H1 (cell line): ENCODE measurements around the gene SLC25A39. TPM values are rescaled to one million over a fixed set of nuclear protein-coding genes. Genes with fewer than 3 reads are reported as not detected.

Experiments used
- CTCF ChIA-PET: fragments of 300-600 bp; sonication (Branson Sonifier 250); formaldehyde crosslinking; loops from one replicate; lab custom pipeline; 2021; ENCODE audit not compliant: partially characterized antibody; lab: Charles Lee
- POLR2A ChIA-PET: fragments of 300-600 bp; sonication (Branson Sonifier 250); formaldehyde crosslinking; loops from one replicate; lab custom pipeline; 2021; ENCODE audit warnings: inconsistent platforms; ENCODE audit not compliant: partially characterized antibody; lab: Charles Lee
- DNase-seq, 2 experiments: peaks; one replicate each; pipeline versions ENCODE4 v3.0.0 to v3.0.0-alpha.2; 2010 to 2022; ENCODE audit warnings: low spot score in 2 of 2, low read depth in 1 of 2, mixed read lengths in 1 of 2
- FAIRE-seq: peaks from 2 replicates; lab custom pipeline; 2011; peaks lifted over from hg19 to GRCh38; lab: Jason Lieb, UNC
- H2AFZ ChIP-seq: 2 replicates; pipeline ENCODE4 v1.8.1; 2012; ENCODE audit warnings: low read length, inconsistent platforms
- H2AK5ac ChIP-seq: 2 replicates; pipeline ENCODE4 v1.6.1; 2013; ENCODE audit warnings: low read depth, low read length
- H2BK120ac ChIP-seq: replicated peaks from 2 replicates; pipeline ENCODE3; 2013; ENCODE audit warnings: low read depth, low read length, inconsistent platforms
- H2BK12ac ChIP-seq: 2 replicates; pipeline ENCODE4 v1.6.1; 2013; ENCODE audit warnings: low read depth, low read length
- H2BK15ac ChIP-seq: 2 replicates; pipeline ENCODE4 v1.6.1; 2013; ENCODE audit warnings: low read length
- H2BK20ac ChIP-seq: 2 replicates; pipeline ENCODE4 v1.6.1; 2013; ENCODE audit warnings: low read length
- H2BK5ac ChIP-seq: 2 replicates; pipeline ENCODE4 v1.6.1; 2013; ENCODE audit warnings: low read depth, low read length
- H3K14ac ChIP-seq: 2 replicates; pipeline ENCODE4 v1.6.1; 2013; ENCODE audit warnings: inconsistent platforms; ENCODE audit not compliant: insufficient read length
- H3K18ac ChIP-seq: 2 replicates; pipeline ENCODE4 v1.6.1; 2013; ENCODE audit warnings: low read length; ENCODE audit errors: extremely low read depth
- H3K23ac ChIP-seq: 2 replicates; pipeline ENCODE4 v1.6.1; 2013; ENCODE audit warnings: inconsistent platforms; ENCODE audit not compliant: insufficient read length
- H3K23me2 ChIP-seq: 2 replicates; pipeline ENCODE4 v1.6.1; 2013; ENCODE audit warnings: low read depth, low read length
- H3K27ac ChIP-seq: 2 replicates; pipeline ENCODE4 v1.6.1; 2011; ENCODE audit warnings: low read depth, low read length, inconsistent platforms
- H3K27me3 ChIP-seq, 4 experiments: replicated peaks in 1 of 4; 1 replicate in 1 of 4; 2 replicates in 3 of 4; pipeline versions ENCODE4 v1.6.1 to v1.8.1; 2011 to 2013; ENCODE audit warnings: low read length in 3 of 4, mild to moderate bottlenecking in 3 of 4, inconsistent platforms in 2 of 4, mixed read lengths in 2 of 4, moderate library complexity in 1 of 4; ENCODE audit not compliant: control insufficient read depth in 3 of 4, insufficient read depth in 3 of 4; ENCODE audit errors: extremely low read depth in 1 of 4
- H3K36me3 ChIP-seq, 4 experiments: 2 replicates each; pipeline versions ENCODE4 v1.6.1 to v1.8.1; 2011 to 2013; ENCODE audit warnings: mild to moderate bottlenecking in 4 of 4, low read length in 3 of 4, moderate library complexity in 2 of 4, control low read depth in 1 of 4, inconsistent platforms in 1 of 4; ENCODE audit not compliant: insufficient read depth in 4 of 4, control insufficient read depth in 2 of 4
- H3K4ac ChIP-seq: replicated peaks from 2 replicates; pipeline ENCODE3; 2013; ENCODE audit warnings: low read length, low read depth, mixed read lengths, inconsistent platforms; ENCODE audit not compliant: insufficient read length
- H3K4me1 ChIP-seq, 4 experiments: replicated peaks in 1 of 4; 1 replicate in 1 of 4; 2 replicates in 3 of 4; pipeline versions ENCODE4 v1.6.1 to v1.8.1; 2011 to 2013; ENCODE audit warnings: low read length in 3 of 4, inconsistent platforms in 2 of 4, mixed read lengths in 1 of 4; ENCODE audit not compliant: insufficient read depth in 4 of 4, control insufficient read depth in 3 of 4
- H3K4me2 ChIP-seq, 2 experiments: 2 replicates each; pipeline versions ENCODE4 v1.6.1 to v1.8.1; 2011 to 2013; ENCODE audit warnings: low read depth in 2 of 2, low read length in 2 of 2, control low read depth in 1 of 2, inconsistent platforms in 1 of 2, mild to moderate bottlenecking in 1 of 2; ENCODE audit not compliant: insufficient read depth in 1 of 2
- H3K4me3 ChIP-seq, 4 experiments: fragments of 200-600, 300-600 bp in 1 of 4; sonication (generic), shearing (Covaris generic), sonication (Bioruptor Twin) in 1 of 4; 2 replicates each; pipeline versions ENCODE4 v1.5.1 to v1.8.1; 2011 to 2016; ENCODE audit warnings: low read length in 4 of 4, low read depth in 3 of 4, control low read depth in 2 of 4, inconsistent platforms in 2 of 4, mild to moderate bottlenecking in 2 of 4, mixed read lengths in 1 of 4, moderate library complexity in 1 of 4; ENCODE audit not compliant: insufficient read depth in 2 of 4; ENCODE audit errors: extremely low read depth in 1 of 4
- H3K56ac ChIP-seq: replicated peaks from 2 replicates; pipeline ENCODE3; 2013; ENCODE audit warnings: low read depth, mild to moderate bottlenecking, mixed read lengths, low read length, inconsistent platforms; ENCODE audit not compliant: insufficient read length
- H3K79me1 ChIP-seq: 2 replicates; pipeline ENCODE4 v1.6.1; 2013; ENCODE audit warnings: low read depth, low read length, control low read depth
- H3K79me2 ChIP-seq, 2 experiments: 2 replicates each; pipeline versions ENCODE4 v1.6.1 to v1.8.1; 2012 to 2013; ENCODE audit warnings: low read length in 2 of 2, mild to moderate bottlenecking in 2 of 2, inconsistent platforms in 1 of 2; ENCODE audit not compliant: insufficient read depth in 2 of 2, control insufficient read depth in 1 of 2
- H3K9ac ChIP-seq, 4 experiments: replicated peaks in 1 of 4; 1 replicate in 1 of 4; 2 replicates in 3 of 4; pipeline versions ENCODE4 v1.6.1 to v1.8.1; 2011 to 2013; ENCODE audit warnings: low read depth in 3 of 4, low read length in 3 of 4, control low read depth in 2 of 4, mild to moderate bottlenecking in 2 of 4, moderate library complexity in 2 of 4, inconsistent platforms in 1 of 4; ENCODE audit errors: extremely low read depth in 1 of 4
- H3K9me3 ChIP-seq, 2 experiments: 2 replicates each; pipeline versions ENCODE4 v1.6.1 to v1.8.1; 2012 to 2013; ENCODE audit warnings: mild to moderate bottlenecking in 2 of 2, moderate library complexity in 2 of 2, control low read depth in 1 of 2, inconsistent platforms in 1 of 2, low read depth in 1 of 2, low read length in 1 of 2, mixed read lengths in 1 of 2; ENCODE audit not compliant: insufficient read depth in 2 of 2
- H4K20me1 ChIP-seq, 2 experiments: replicated peaks in 1 of 2; 2 replicates each; pipeline versions ENCODE3 to v1.8.1; 2011 to 2013; ENCODE audit warnings: inconsistent platforms in 2 of 2, low read length in 2 of 2, mild to moderate bottlenecking in 1 of 2; ENCODE audit not compliant: insufficient read depth in 2 of 2, control insufficient read depth in 1 of 2
- H4K5ac ChIP-seq: 2 replicates; pipeline ENCODE4 v1.6.1; 2013; ENCODE audit warnings: low read length, low read depth, mixed read lengths, inconsistent platforms; ENCODE audit not compliant: insufficient read length
- H4K8ac ChIP-seq: 2 replicates; pipeline ENCODE4 v1.8.0; 2013; ENCODE audit warnings: mild to moderate bottlenecking, moderate library complexity, low read length, inconsistent platforms; ENCODE audit not compliant: insufficient read depth; ENCODE audit errors: extremely low read depth
- H4K91ac ChIP-seq: replicated peaks from 2 replicates; pipeline ENCODE3; 2013; ENCODE audit warnings: low read length, mixed read lengths, inconsistent platforms; ENCODE audit not compliant: insufficient read length
- BACH1 ChIP-seq: IDR thresholded peaks from 2 replicates; pipeline ENCODE4 v1.6.1; 2012; ENCODE audit warnings: low read length, improper control_type of control experiment
- BCL11A ChIP-seq, 2 experiments: IDR thresholded peaks; one replicate each; pipeline ENCODE4 v1.6.1; 2011; ENCODE audit warnings: low read depth in 2 of 2, low read length in 2 of 2, mild to moderate bottlenecking in 2 of 2
- EGR1 ChIP-seq: IDR thresholded peaks from 2 replicates; pipeline ENCODE4 v1.6.1; 2011; ENCODE audit warnings: low read depth, low read length, borderline replicate concordance
- JUN ChIP-seq: IDR thresholded peaks from 2 replicates; pipeline ENCODE4 v1.6.1; 2011; ENCODE audit warnings: low read depth, mild to moderate bottlenecking, improper control_type of control experiment, low read length
- KDM4A ChIP-seq: IDR thresholded peaks from one replicate; pipeline ENCODE4 v1.7.1; 2012; ENCODE audit warnings: low read depth, mild to moderate bottlenecking, moderate library complexity, low read length, inconsistent platforms; ENCODE audit not compliant: severe bottlenecking
- RBBP5 ChIP-seq: IDR thresholded peaks from 2 replicates; pipeline ENCODE4 v1.7.1; 2012; ENCODE audit warnings: low read depth, mild to moderate bottlenecking, inconsistent platforms, low read length, moderate library complexity, borderline replicate concordance
- RFX5 ChIP-seq: IDR thresholded peaks from 2 replicates; pipeline ENCODE4 v1.6.1; 2011; ENCODE audit warnings: low read depth, low read length, improper control_type of control experiment, borderline replicate concordance
- SAP30 ChIP-seq: fragments of 300-600 bp; sonication (generic); IDR thresholded peaks from 2 replicates; pipeline ENCODE4 v1.7.1; 2012; ENCODE audit warnings: low read length, moderate library complexity, mild to moderate bottlenecking, inconsistent platforms; ENCODE audit not compliant: insufficient read depth, insufficient replicate concordance
- SIRT6 ChIP-seq: IDR thresholded peaks from one replicate; pipeline ENCODE4 v1.7.1; 2012; ENCODE audit warnings: low read length, inconsistent platforms
- SP2 ChIP-seq: IDR thresholded peaks from 2 replicates; pipeline ENCODE4 v1.6.1; 2012; ENCODE audit warnings: mild to moderate bottlenecking, low read length, inconsistent platforms
- SRF ChIP-seq: IDR thresholded peaks from 2 replicates; pipeline ENCODE4 v1.6.1; 2011; ENCODE audit warnings: mild to moderate bottlenecking, low read depth, low read length, moderate library complexity
- SUZ12 ChIP-seq: fragments of 200-600 bp; sonication (generic); IDR thresholded peaks from 2 replicates; pipeline ENCODE4 v1.6.1; 2012; ENCODE audit warnings: mild to moderate bottlenecking, inconsistent platforms, low read length, moderate library complexity, mixed read lengths
- TAF7 ChIP-seq: optimal IDR thresholded peaks from 2 replicates; pipeline ENCODE3; 2011; ENCODE audit warnings: low read depth, mild to moderate bottlenecking, inconsistent platforms, low read length, moderate library complexity, borderline replicate concordance
- TBP ChIP-seq: IDR thresholded peaks from 2 replicates; pipeline ENCODE4 v1.6.1; 2011; ENCODE audit warnings: low read depth, low read length, improper control_type of control experiment
- YY1 ChIP-seq: IDR thresholded peaks from 2 replicates; pipeline ENCODE4 v1.6.1; 2011; ENCODE audit warnings: low read depth, mild to moderate bottlenecking, low read length
- WGBS, 2 experiments: shearing (Covaris generic) in 1 of 2; methylation state at CpG; one replicate each; pipeline versions ENCODE4 v1.1.6 to v1.1.7; 2013 to 2015; ENCODE audit warnings: low lambda C conversion rate in 2 of 2, mixed read lengths in 2 of 2, inconsistent platforms in 1 of 2, low coverage in 1 of 2, missing lambda C conversion rate in 1 of 2; ENCODE audit not compliant: insufficient replicate concordance in 2 of 2, insufficient coverage in 1 of 2, insufficient read length in 1 of 2; ENCODE audit errors: extremely low coverage in 1 of 2, missing lambda C conversion rate in 1 of 2; 5-methylcytosine and 5-hydroxymethylcytosine counted together
- polyA plus RNA-seq, 7 experiments: library from polyadenylated mRNA; depleted of rRNA in 3 of 7; stranded (reverse) in 5 of 7; unstranded in 2 of 7; fragments of >200 nt in 5 of 7; fragments of 200-250 nt in 2 of 7; gene quantifications; 1 replicate in 5 of 7; 2 replicates in 1 of 7; 4 replicates in 1 of 7; pipeline versions ENCODE4 v1.2.1 to v1.2.3, GENCODE V29; 2011 to 2013; ENCODE audit warnings: missing spikeins in 2 of 7, mixed read lengths in 2 of 7
- total RNA-seq: library from RNA; stranded (reverse); fragmentation: NEBNext Ultra II Directional; extraction: Animal tissue kit (Norgen Biotek cat#: 25700); gene quantifications from 2 replicates; pipeline ENCODE4 v1.2.1, GENCODE V29; 2021

SLC25A39 gene
- total and polyA plus RNA-seq, 2 of the 8 experiments (the other 6 are each of a cell fraction or from before 2014, with no cell fraction given), result 200 to 291 TPM

- no peak overlapping the region for H2AFZ ChIP-seq
- no peak overlapping the region for H2BK12ac ChIP-seq
- no peak overlapping the region for H3K4me3 ChIP-seq
- no peak overlapping the region for H3K23ac ChIP-seq
- 93% methylated on average over 8 of the region's 8 CpGs; no CpG with 5 or more reads in 1 of the 2 experiments for WGBS, 2 experiments
- peaks cover 0 to 3% (median under 1%) of the 10 kb centered on the region in 4 experiments; a peak in 3 of 8 replicates for H3K36me3 ChIP-seq
- H2BK20ac ChIP-seq, result no peak overlapping the region
- H3K14ac ChIP-seq, result no peak overlapping the region
- no peak overlapping the region for H3K4me2 ChIP-seq
- H3K79me2 ChIP-seq, result peaks cover 0 to 1% of the 10 kb centered on the region in 2 experiments; a peak in 1 of 4 replicates
- H3K27me3 ChIP-seq, result no peaks in the 10 kb centered on the region; a peak in 2 of 7 replicates
- peaks cover 0 to 8% (median 4%) of the 10 kb centered on the region in 4 experiments; a peak in 4 of 7 replicates for H3K4me1 ChIP-seq
- no peak overlapping the region for H2BK120ac ChIP-seq
- H3K9me3 ChIP-seq, result no peaks in the 10 kb centered on the region
- no peak overlapping the region for H3K9ac ChIP-seq
- peaks cover 8% of the 10 kb centered on the region; the same call in 1 of the 2 replicates for H3K23me2 ChIP-seq
- no peak overlapping the region; the same call in 1 of the 2 replicates for H4K8ac ChIP-seq
- H2BK15ac ChIP-seq, result no peak overlapping the region
- H3K79me1 ChIP-seq, result no peaks in the 10 kb centered on the region
- H4K20me1 ChIP-seq, result peaks cover 4 to 20% of the 10 kb centered on the region in 2 experiments
- H4K5ac ChIP-seq, result no peak overlapping the region
- H3K27ac ChIP-seq, result no peak overlapping the region
- DNase-seq (no peak), FAIRE-seq (no peak)
- ChIA-PET POLR2A (interaction anchor here (0.7 to 2.8 kb wide), 9 partner anchors 10 to 165 kb away, joined by 3 to 8 read pairs (median 5); partner anchors contain the start of genes TMUB2 and UBTF), CTCF (interaction anchor here (0.7 to 5.7 kb wide), 29 partner anchors 10 to 343 kb away, joined by 3 to 62 read pairs (median 4); partner anchors contain the start of genes ASB16, FAM171A2 and TMUB2)
- H3K4ac ChIP-seq, result no peak overlapping the region
- no peak overlapping the region for H3K56ac ChIP-seq
- H2AK5ac ChIP-seq, result no peak overlapping the region
- no peak overlapping the region for H3K18ac ChIP-seq
- no peak overlapping the region for H4K91ac ChIP-seq
- H2BK5ac ChIP-seq, result no peak overlapping the region
- TF ChIP-seq SP2 (no peak), RBBP5 (no peak), SAP30 (no peak), SIRT6 (no peak), SUZ12 (no peak), EGR1 (no peak), TAF7 (no peak), SRF (no peak), KDM4A (no peak), JUN (no peak), YY1 (no peak), TBP (no peak), RFX5 (no peak), BACH1 (no peak), BCL11A (IDR thresholded peaks at IDR 0.05; ENCODE audit: low read depth in 2 of 2, low read length in 2 of 2) (no peak)
Observed at GRCh38 chr17:44351464-44351863, 26.8 kb upstream of the SLC25A39 start.
